Sigmoid colon (tissue), 4 donors: ENCODE data around the gene TMEM132D.

ENCODE experiments used
- CTCF ChIP-seq, 4 experiments: fragments of 450-650 bp in 3 of 4; fragments of 200-600 bp in 1 of 4; IDR thresholded peaks; one replicate each; pipeline ENCODE4 v1.5.1; 2016 to 2019; ENCODE audit warnings: antibody characterized with exemption in 4 of 4, mild to moderate bottlenecking in 3 of 4, moderate library complexity in 2 of 4
- EP300 ChIP-seq, 4 donors: sonication (generic); formaldehyde crosslinking; IDR thresholded peaks; one replicate each; pipeline ENCODE4 v1.6.1; 2017; ENCODE audit warnings: antibody characterized with exemption in 4 of 4
- POLR2A ChIP-seq, 2 donors: fragments of 450-650 bp; IDR thresholded peaks; one replicate each; pipeline ENCODE4 v1.6.1; 2016; ENCODE audit warnings: antibody characterized with exemption in 2 of 2, mild to moderate bottlenecking in 2 of 2, moderate library complexity in 2 of 2
- POLR2AphosphoS5 ChIP-seq, 4 donors: sonication (generic); formaldehyde crosslinking; IDR thresholded peaks; one replicate each; pipeline ENCODE4 v1.6.1; 2017; ENCODE audit warnings: antibody characterized with exemption in 4 of 4

- TF ChIP-seq POLR2A (IDR thresholded peaks at IDR 0.05) (no peak), EP300 (IDR thresholded peaks at IDR 0.05) (no peak), CTCF (IDR thresholded peaks at IDR 0.05) (no peak), POLR2AphosphoS5 (IDR thresholded peaks at IDR 0.05) (no peak)
These were observed 552.3 kb downstream of the TMEM132D start for GRCh38 chr12:129351481-129351880.
